COLO829 (cell line): ENCODE measurements around the gene SNAPC2.
A peak's percentile ranks its signal among the peaks of the same experiment; 100 is the strongest.
"Not testable (repeated sequence)": the region's sequence is repeated elsewhere in the genome, so short reads cannot be mapped to it uniquely, and the experiment has no call there.

ENCODE experiments used
- DNase-seq: peaks from one replicate; pipeline ENCODE4 v3.0.0; 2012; ENCODE audit warnings: low spot score

Gene SNAPC2

DNA sequence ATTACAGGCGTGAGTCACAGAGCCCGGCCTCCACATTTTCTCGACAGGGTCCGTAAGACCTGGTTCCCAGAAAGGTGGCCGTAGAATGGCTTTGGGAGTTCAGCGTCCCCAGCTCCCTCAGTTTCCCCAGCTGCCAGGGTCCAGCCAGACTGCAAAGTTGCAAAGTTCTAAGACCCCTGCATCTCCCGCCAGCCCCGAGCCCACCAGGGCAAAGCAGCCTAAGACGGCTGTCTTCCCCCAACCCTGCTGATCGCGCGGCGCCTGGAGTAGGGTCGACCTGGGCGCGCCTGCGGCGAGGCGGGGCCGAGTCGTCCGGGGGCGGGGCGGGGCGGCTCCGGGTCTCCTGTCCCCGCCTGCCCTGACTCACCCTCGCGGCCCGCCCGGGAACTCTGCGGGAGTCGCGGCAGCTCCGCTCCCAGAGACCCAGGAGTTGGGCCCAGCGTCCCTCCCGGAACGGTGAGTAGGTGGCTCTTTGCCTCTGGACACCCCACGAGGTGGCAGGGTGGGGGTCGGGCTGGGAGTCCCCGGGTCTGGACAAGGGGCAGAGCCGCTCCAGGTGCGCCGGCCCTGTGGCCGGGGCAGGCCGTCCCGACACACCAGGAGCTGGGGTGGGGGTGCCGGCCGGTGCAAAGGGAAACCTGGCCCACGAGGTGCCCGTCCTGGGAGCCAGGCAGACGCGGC is 31.9 kb upstream of the SNAPC2 start, which contains the start of gene LRRC8E:
TSS of gene LRRC8E (plus strand) at position 366 of the 681 bp plus-strand sequence. CDS start 7,094 bp downstream, outside the sequence.
- peak; percentile 42 for DNase-seq

DNA sequence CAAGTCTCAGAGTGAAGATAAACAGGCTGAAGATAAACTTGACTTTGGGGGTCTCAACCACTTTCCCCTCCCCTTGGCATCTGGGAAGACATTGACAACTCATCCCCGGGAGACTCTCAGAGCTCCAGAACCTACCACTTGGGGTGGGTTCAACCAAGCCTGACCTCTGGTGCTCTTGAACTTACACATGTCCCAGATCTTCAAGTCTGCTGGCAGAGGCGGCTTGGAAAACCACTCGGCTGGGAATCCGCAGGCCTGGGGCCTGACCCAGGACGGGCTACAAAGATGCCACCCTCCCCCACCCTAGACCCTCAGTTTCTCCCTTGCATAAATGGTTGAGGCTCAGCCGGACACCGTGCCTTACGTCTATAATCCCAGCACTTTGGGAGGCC is 31.3 kb upstream of the SNAPC2 start:
- no peak for DNase-seq

DNA sequence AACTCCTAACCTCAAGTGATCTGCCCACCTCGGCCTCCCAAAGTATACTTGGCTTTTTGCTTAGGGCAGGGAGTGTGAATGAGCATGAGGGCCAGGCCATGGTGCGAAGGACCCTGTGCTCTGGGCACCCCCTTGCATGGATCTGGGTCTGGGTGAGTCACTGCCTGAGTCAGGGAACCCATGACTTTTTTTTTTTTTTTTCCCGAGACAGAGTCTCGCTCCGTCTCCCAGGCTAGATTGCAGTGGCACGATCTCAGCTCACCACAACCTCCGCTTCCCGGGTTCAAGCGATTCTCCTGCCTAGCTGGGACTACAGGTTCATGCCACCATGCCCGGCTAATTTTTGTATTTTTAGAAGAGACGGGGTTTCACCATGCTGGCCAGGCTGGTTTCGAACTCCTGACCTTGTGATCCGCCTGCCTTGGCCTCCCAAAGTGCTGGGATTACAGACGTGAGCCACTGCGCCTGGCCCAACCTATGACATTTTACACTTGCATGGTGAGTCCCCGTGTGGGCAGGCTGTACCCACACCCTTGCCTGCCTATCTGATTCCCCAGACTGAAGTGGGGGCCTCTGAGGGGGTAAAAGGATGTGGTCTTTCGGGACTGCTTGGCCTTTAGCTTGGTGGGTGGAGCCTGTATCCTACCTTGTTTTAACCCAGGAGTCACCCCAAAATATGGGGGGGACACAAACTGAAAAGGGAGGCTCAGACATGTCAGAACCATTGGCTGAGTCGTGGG is 26.6 kb upstream of the SNAPC2 start:
- not testable (repeated sequence) for DNase-seq

DNA sequence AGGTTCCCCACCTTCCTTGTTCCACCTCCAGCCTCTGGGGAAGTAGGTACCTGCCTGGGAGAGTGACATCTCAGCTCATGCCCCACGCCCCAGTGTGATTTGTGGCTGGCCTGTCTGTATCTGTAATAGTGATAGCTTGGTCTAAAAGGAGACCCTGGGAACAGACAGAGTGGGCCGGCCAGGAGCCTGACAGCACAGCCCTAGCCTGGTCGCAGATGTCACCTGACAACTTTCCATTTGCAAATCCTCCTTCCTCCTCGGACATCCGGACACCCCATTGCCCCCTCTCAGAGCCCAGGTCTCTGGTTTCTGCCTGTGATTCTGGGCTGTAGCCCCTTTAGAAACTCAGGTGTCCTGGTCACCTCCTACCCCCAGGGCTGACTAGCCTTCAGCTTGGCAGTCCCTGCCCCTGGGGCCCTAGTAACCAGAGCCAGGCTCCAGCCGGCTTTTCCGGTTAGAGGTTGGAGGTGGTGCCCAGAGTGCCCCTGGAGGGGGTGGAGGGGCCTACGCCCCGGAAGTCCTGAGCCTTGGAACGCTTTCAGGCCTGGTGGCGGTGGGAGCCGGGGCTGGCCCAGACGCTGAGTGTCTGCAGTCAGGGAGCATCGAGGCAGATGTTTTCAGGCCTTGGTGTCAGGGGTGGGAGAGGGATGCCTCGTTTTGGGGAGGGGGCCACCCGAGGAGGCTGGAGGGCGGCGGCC is 25.4 kb upstream of the SNAPC2 start:
- no peak for DNase-seq

DNA sequence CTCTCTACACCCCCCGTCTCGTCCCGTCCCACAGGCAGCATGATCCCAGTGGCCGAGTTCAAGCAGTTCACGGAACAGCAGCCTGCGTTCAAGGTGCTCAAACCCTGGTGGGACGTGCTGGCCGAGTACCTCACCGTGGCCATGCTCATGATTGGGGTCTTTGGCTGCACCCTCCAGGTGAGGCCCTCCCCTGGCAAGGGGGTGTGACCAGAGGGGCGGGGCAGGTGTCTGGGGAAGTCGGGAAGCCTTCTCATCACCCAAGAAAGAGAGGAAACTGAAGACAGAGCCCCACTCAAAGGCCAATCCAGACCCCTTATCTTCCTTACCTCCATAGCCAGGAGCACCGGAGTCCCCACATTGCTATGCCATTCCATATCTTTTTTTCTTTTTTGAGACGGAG is 24.6 kb upstream of the SNAPC2 start:
- no peak for DNase-seq

DNA sequence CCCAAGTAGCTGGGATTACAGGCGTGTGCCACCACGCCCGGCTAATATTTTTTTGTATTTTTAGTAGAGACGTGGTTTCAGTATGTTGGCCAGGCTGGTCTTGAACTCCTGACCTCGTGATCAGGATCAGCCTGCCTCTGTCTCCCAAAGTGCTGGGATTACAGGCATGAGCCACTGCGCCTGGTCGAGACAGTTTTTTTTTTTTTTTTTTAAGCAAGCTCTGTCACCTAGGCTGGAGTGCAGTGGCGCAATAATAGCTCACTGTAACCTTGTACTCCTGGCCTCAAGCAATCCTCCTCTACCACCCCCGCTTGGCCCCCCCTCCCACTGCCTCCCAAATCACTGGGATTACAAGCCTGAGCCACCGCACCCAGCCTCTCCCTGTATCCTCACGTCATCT is 22.8 kb upstream of the SNAPC2 start:
- no peak for DNase-seq

DNA sequence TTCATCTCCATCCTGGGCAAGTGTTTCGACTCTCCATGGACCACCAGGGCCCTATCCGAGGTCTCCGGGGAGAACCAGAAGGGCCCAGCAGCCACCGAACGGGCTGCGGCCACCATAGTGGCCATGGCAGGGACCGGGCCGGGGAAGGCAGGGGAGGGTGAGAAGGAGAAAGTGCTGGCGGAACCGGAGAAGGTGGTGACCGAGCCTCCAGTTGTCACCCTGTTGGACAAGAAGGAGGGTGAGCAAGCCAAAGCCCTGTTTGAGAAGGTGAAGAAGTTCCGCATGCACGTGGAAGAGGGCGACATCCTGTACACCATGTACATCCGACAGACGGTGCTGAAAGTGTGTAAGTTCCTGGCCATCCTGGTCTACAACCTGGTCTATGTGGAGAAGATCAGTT is 21.2 kb upstream of the SNAPC2 start:
- DNase-seq, result no peak

DNA sequence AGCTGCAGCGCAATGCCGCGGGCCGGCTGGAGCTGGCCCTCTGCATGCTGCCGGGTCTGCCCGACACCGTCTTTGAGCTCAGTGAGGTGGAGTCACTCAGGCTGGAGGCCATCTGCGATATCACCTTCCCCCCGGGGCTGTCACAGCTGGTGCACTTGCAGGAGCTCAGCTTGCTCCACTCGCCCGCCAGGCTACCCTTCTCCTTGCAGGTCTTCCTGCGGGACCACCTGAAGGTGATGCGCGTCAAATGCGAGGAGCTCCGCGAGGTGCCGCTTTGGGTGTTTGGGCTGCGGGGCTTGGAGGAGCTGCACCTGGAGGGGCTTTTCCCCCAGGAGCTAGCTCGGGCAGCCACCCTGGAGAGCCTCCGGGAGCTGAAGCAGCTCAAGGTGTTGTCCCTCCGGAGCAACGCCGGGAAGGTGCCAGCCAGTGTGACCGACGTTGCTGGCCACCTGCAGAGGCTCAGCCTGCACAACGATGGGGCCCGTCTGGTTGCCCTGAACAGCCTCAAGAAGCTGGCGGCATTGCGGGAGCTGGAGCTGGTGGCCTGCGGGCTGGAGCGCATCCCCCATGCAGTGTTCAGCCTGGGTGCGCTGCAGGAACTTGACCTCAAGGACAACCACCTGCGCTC is 20.3 kb upstream of the SNAPC2 start:
- DNase-seq, result no peak

DNA sequence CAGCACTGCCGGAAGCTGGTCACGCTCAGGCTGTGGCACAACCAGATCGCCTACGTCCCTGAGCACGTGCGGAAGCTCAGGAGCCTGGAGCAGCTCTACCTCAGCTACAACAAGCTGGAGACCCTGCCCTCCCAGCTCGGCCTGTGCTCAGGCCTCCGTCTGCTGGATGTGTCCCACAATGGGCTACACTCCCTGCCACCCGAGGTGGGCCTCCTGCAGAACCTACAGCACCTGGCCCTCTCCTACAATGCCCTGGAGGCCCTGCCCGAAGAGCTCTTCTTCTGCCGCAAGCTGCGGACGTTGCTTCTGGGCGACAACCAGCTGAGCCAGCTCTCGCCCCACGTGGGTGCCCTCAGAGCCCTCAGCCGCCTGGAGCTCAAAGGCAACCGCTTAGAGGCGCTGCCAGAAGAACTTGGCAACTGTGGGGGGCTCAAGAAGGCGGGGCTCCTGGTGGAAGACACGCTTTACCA is 19.7 kb upstream of the SNAPC2 start:
- DNase-seq, result no peak

DNA sequence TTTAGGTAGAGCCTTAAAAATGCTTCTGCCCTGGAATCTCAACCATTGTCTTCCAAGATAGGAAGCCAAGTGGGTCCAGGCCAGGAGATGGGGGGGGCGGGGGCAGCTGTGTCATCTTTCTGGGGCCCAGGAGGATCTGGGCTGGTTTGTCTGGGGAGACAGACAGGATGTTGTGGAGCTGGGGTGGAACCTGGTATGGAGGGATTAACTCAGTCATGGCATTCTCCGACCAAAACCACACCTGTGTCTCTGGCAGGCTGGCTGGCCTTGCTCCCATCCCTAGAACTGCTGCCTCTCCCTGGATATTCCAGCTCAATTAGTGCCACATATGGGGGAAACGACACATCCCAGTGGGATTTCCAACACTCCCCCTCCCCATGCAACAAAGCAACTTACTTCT is 19.2 kb upstream of the SNAPC2 start:
- DNase-seq, result no peak

DNA sequence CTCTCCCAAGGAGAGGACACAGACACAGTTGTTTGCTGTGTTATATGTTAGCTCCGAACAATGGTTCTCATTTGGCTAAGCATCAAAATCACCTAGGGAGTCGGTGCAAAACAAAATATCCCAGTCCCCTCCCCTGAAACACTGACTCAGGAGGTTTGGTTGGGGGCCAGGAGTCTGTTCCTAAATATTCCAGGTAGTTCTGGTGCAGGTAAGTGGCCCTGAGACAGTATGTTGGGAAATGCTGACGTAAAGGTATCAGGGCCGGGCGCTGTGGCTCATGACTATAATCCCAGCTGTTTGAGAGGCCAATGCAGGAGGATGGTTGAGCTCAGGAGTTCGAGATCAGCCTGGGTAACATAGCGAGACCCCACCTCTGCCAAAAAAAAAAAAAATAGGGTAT is 18.8 kb upstream of the SNAPC2 start:
- DNase-seq, result no peak

DNA sequence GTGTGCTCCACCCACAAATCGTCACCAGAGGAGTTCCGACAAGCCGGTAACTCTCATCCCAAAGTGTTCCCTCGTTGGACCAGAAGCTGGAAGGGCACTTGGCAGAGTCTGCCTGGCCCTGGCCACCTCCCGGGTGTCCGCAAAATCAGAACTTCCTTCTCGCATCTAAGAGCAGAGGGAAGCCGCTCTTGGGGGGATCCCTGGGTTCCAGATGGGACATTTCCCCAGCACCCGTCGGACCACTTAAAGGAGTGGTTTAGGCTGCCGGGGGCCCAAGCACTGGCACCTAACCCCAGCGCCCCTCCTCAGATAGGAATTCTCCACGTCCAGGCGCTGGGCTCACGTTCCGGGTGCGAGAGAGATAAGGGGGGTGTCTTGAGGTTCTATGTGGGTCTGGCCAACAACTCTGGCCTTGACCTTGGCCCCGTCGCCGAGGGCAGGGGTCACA is 17.3 kb upstream of the SNAPC2 start:
- no peak for DNase-seq

DNA sequence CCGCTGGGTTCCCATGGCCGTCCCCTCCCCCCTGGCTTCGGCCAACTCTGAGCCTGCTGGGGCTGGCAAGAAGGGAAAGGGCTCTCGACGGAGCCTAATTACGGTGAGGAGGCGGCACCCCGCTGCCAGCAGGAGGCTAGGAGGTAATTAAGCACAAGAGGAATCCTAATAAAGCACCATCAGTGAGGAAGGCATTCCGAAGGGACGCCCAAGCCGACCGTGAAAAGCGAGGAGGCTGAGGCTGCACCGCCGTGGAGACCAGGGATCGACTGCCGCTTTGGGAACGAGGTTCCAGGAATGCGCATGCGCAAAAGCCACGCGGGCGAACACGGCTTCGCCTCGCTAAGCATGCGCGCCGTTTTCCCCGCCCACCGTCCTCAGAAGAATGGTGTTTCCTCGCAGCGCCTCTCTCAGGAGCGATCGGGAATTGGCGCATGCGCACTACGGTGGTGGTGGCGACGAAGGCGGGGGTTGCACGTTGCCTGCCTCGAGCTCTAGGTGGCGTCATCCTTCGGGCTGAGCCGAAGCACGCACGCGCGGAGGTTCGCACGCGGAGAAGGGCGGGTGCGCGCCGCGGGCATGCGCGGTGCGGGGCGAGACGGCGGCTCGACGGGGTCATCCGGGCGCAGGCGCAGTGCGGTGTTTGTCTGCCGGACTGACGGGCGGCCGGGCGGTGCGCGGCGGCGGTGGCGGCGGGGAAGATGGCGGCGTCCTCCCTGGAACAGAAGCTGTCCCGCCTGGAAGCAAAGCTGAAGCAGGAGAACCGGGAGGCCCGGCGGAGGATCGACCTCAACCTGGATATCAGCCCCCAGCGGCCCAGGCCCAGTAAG is 16.7 kb upstream of the SNAPC2 start, which contains the start of gene MAP2K7:
TSS of gene MAP2K7 (plus strand) at position 634 of the 830 bp plus-strand sequence. CDS start at position 702, 68 bp downstream.
- DNase-seq, result peak; percentile 99

DNA sequence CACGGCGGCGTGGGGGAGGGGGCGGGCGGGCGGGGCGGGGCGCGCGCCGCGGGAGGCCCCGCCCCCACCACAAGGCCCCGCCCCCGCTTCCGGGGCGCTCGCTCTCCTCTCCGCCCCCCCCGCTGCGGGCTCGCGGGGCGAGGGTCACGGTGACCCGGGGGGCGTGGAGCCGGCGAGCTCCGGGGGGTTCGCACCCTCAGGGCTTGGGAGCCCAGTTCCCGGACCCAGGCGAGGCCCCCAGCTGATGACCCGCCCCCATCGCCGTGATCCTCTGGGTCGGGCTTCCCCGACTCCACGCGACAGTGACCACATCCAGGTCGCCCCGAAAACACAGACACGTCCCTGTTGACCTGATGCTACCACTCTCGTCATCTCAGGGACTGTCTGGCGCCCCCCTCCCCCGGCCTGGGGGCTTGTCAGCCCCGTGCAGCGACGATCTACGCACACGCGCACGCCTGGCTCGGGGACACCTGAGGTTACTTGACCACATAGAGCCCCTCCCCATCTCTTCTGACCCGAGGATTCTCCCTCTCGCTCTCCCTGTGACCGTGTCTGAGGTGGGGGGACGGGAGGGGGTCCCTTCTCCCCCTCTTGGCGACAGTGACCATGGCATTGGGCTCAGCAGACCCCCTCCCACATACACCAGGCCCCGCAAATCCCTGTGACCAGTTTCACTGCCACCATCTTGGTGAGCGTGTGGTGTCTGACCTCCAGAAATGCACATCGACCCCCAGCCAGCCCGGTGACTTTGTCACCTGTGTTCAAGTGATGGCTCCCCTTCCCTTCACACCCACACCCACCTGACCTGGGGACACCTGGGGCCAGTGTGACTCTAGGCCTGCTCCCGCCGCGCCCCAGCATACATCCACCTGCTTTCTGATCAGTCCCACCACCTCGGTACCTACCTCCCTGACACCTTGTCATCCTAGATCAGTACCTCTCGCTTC is 15.8 kb upstream of the SNAPC2 start:
- DNase-seq, result peak; percentile 7

DNA sequence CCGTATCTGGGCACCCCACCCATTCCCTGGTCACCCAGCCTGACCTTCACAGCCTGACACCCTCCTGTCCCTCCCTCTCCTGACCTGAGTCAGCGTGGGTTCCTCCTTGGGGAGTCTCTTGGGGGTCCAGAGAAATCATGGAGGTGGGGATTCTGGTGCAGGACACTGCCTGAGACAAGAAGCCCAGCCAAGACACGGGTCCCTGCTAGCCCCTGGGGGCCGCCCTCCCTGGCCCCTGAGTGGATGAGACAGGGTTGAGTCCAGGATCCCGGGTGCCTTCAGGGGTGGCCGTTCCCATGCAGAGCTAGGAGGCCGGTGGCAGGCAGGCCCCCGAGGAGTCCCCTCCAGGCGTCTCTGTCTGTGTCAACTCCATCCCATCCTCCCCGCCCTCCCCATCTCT is 14.9 kb upstream of the SNAPC2 start:
- DNase-seq, result no peak

DNA sequence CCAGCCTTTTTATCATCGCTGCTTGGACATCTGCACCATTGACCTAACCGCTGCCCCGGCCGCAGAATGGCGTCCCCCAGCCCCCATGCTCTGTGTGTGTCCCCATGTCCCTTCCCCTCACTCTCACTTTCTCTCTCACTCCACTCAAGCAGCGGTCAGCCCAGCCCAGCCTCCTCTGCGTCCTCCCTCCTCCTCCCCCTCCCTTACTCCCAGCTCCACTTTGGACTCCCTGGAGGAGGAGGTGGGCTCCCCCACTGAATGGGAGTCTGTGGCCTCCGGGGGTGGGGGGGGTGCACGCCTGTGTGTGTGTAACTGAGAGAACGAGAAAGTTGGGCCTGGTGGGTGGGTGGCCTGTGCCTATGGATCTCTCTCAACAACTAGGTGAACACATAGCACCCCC is 14.3 kb upstream of the SNAPC2 start:
- no peak for DNase-seq

DNA sequence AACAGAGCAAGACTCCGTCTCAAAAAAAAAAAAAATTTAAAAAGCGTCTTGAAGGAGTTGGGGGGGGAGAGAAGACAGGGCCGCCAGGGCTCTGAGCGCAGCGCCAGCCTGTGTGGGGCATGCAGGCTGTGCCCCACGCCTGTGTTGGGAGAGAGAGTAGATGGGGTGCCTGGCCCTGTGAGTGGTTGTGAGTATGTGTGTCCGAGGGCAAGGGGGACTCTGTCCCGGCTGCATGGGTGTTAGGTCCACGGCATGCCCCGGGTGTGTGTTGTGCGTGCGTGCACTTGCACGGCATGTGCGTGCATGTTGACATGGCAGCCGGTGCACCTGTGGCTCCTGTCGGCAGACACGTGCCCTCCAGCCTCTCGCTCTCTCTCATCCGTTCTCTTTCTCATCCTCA is 13.0 kb upstream of the SNAPC2 start:
- DNase-seq, result no peak

DNA sequence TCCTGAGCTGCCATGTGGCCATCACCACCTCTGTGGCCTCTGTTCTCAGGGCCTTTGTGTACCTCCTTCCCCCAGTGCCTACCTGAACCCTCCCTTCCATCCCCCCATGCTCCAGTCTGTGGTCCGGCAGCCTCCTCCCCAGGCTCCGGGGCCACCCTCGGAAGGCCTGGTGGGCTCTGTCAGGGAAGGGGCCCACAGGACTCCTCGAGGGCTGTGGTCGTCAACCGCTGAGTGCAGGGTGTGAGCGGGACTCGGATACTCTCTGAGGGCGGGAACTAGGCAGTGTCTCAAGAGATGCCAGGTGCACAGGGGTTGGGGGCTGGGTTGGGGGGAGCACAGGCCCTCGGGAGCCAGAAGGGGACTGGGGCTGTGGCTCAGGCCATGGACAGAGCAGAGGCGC is 12.6 kb upstream of the SNAPC2 start:
- DNase-seq, result no peak

DNA sequence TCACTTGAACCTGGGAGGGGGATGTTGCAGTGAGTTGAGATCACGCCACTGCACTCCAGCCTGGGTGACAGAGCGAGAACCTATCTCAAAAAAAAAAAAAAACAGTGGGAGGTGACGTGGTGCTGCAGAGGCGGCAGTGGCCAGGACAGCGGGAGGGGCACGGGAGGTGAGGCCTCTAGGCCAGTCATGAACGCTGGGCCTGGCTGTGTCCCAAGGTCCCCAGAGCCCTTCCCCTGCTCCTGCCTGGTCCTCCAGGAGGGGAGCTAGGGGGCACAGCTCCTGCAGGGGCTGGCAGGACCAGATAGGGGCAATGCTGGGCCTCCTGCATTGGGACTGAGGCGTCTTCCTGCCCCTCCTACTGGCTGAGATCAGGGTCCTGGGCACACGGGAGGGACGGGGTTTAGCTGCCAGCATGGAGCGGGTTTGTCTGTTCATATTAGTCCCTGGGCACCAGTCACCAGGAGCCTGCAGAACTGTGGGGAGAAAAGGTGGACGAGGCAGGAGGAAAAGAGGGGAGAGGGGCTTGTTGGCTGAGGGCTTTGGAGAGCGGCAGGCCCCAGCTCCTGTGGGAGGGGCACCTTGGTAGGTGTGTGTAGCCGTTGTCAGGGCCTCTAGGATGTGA is 11.9 kb upstream of the SNAPC2 start:
- DNase-seq, result no peak
